GM21529 (cell line): Measurements from ENCODE around the gene C10orf88.

Experiments
- ATAC-seq: cut with Tn5 transposase; IDR thresholded peaks from one replicate; pipeline ENCODE4 v1.9.1; 2021; ENCODE audit not compliant: unreplicated experiment

Gene C10orf88

GRCh38 chr10:122953902-122954730, at the start of gene C10orf88:
Gene C10orf88 (minus strand): TSS chr10:122954227. CDS start chr10:122954178, 49 bp downstream.
- ATAC-seq, result peak; percentile 98

DNA sequence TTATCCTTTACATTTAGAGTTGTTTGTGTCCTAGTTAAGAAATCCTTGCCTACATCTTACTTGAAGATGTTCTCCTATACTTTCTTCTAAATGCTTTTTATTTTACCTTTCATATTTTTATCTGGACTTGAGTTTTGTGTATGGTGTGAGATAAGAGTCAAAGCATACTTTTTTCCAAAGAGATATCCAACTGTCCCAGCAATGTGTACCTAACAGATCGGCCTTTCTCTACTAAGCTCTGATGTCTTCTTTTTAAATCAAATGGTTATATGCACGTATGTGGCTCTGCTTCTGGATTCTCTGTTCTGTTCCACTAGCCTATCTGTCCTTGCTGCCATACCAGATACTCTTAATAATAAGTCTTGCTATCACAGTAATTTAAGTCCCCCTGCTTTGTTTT, 47.3 kb upstream of the C10orf88 start:
- no peak for ATAC-seq

DNA sequence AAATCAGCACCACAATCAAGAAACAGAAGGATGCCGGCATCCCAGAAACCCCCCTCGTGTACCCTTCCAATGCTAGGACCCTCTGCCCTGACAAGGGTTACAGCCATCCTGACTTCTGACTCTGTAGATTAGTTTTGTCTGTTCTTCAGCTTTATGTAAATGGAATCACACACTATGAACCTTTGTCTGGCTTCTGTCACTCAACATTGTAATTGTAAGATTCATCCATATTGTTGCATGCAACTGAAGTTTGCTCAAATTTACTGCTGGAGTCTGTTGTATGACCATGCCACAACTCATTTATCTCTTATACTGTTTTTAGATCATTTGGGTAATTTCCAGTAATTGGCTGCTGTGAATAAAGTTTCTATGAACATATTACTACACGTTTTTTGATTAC, 46.1 kb upstream of the C10orf88 start:
- no peak for ATAC-seq

DNA sequence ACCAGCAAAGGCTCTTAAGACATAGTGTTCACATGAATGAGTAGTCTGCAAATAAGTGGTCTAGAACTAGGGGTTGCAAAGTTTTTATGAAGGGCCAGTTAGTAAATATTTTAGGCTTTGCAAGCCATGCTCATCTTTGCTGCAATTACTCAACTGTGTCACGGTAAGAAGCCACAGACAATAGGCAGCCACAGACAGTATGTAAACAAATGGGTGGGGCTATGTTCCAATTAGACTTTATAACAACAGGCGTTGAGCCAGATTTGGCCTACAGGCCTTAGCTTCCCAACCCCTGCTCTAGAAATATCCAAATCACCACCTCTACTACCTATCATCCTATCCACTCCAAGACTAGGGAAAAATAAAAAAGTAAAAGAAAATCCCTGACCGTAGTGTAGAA, 45.3 kb upstream of the C10orf88 start:
- ATAC-seq, result no peak

- ATAC-seq, result no peak
Measured at GRCh38 chr10:122998934-122999333, 44.9 kb upstream of the C10orf88 start.

DNA sequence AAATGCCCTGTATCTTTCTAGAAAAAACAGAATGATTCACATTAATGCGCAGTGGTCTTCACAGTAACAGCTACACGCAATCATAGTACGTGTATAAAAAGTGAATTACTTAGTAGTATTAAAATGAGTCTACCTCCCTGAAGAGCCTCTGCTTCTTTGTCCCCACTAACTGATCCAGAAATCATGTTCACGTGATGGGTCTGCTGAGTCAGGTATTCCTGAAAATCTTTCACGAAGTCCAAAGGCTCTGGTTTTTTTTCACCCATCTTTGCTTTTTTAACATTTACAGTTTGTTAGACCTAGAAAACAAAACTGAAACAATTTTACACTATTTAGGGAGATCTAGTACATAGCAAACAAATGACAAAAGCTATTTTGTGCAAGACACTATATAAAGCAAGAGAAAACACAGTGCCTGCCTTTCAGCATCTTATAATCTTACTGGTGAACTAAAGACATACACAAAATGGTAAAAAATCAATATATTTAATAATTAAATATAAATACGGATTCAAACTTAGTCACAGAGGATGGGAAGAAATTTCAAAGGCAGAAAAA, 44.4 kb upstream of the C10orf88 start:
- no peak for ATAC-seq

DNA sequence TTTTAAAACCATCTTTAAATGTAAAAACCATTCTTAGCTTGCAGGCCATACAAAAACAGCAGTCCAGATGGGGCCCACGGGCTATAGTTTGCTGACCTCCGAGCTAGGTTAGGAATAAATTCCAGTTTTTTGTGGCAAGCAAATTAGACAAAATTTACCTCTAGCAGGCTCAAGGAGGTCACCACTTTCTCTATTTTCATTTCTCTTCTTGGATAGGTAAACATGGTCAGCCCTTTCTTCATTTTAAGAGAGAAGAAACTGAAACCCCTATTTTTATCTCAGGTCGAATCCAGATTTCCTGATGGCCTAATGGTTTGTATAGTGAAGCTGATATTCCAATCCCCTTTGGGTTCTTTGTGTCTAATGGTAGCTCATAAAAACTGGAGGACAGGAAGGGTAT, 43.8 kb upstream of the C10orf88 start:
- ATAC-seq, result peak; percentile 58

DNA sequence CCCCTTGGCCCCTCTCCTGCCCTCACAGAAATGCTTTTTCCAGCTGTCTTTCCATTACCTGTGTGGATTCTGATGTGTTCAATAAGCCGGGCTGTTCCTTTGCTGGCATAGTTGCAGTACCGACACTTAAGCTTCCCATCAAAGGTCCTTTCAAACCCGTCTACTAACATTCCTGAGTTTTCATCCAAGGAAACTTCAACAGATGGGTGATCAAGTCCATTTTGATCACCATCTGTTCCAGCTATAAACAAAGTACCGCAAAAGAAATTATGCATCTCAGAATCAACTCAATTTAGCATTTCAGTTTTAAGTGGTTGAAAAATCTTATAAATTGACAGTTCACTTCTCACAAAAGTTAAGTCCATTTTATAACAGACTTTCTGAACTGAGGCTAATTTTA, 41.9 kb upstream of the C10orf88 start:
- ATAC-seq, result no peak

- ATAC-seq, result no peak
Measured at GRCh38 chr10:122993797-122994336, 39.8 kb upstream of the C10orf88 start.

DNA sequence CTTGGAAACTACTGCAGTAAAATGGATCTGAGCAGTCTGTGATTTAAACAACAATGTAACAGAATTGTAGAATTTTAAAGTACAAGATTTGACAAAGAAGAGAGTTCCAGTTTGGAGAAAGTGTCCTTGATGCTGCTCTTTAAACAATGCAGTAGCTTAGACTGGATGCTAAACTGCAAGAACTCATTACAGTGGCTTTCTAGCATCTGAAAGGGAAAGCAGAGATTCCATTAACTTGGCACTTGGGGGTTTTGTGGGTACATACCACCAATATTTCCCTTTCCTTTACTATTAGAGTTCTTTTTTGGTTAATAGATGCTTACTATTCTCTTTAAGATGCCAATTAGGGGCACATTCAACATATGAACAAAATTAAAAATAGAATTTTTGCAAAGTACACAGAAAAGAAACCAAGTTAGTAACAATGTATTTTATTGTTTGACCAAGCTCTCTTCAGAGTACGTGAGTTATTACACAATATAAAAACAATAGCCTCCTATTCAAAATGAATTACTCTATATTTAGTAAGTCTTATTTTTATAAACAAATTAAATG, 38.1 kb upstream of the C10orf88 start:
- ATAC-seq, result no peak

DNA sequence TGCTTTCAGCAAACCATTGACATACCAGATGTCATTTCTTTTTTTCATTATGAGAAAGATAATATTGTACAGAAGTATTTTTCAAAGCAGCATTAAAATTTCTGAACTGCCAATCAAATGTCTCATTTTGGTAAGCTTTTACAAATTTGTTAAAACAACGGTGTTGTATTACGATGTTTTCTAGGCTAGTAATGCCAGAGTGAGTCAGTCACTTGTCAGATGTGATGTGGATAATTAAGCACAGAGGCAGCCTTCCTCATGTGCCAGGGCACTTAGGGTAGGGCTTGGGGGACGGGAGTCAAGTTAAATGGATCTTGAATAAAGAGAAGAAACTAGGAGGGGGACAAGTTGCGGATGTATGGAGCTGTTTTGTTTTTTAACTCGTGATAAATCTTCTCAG, 36.3 kb upstream of the C10orf88 start:
- no peak for ATAC-seq

DNA sequence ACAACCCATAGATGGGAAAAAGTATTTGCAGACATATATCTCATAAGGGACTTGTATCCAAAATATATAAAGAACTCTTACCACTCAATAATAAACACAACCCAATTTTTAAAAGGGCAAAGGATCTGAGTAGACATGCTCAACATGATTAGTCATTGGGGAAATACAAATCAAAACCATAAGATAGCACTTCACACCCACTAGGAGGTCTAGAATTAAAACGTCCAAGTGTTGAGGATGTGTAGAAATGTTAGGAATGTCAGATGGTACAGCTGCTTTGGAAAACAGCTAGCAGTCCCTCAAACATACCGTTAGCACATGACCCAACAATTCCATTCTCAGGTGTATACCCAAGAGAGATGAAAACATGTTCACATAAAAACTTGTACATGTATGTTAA, 34.5 kb upstream of the C10orf88 start:
- no peak for ATAC-seq

DNA sequence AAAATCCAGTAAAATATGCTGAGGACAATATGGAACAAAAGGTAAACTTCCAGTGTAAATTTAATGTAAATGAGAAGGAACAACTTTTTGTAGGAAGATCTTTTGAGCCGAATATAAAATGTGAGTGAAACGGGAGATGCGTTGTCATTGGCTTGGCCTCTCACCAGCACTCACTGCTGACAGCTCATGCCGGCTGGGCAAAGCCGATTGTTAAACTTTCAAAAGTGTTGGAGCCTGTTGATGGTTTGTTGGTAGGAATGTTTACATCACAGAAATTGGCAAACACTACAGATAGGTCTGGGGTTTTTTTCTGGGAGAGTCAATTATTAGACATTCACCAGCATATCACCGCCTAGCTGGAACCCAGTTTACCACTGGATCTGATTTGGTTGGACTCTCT, 32.3 kb upstream of the C10orf88 start:
- no peak for ATAC-seq

- no peak for ATAC-seq
Measured at GRCh38 chr10:122984708-122985107, 30.7 kb upstream of the C10orf88 start.

DNA sequence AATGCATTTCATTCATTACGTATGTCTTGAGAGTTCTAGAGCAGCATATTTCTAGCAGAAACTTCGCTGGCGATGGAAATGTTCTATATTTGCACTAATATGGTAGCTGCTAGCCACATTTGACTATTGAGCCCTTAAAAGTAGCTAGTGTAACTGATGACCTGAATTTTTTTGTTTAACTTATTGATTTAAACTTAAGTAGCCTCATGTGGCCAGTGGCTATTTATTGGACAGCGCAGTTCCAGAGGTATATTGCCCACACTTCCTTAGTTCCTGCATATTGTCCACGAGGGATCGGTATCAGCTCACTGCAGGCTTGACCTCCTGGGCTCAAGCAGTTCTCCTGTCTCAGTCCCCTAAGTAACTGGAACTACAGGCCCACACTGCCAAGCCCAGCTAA, 29.9 kb upstream of the C10orf88 start:
- ATAC-seq, result no peak

DNA sequence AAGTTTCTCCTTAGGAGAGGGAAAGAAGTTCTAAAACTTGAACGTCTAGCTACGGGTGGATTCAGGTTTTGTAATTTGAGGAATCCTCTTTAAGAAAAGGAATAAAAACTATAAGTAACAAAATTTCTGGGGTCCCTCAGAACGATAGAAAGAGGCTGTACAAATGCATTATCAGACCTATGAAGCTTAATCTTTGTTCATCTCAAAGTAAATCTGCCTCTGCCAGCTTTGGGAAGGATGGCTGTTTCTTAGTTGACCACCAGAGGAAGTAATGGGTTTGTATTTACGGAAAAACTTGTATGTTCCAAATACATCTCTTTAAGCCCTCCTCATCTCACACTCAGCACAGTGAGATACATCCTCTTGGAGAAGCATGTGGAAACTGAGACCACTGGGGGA, 27.0 kb upstream of the C10orf88 start:
- no peak for ATAC-seq

DNA sequence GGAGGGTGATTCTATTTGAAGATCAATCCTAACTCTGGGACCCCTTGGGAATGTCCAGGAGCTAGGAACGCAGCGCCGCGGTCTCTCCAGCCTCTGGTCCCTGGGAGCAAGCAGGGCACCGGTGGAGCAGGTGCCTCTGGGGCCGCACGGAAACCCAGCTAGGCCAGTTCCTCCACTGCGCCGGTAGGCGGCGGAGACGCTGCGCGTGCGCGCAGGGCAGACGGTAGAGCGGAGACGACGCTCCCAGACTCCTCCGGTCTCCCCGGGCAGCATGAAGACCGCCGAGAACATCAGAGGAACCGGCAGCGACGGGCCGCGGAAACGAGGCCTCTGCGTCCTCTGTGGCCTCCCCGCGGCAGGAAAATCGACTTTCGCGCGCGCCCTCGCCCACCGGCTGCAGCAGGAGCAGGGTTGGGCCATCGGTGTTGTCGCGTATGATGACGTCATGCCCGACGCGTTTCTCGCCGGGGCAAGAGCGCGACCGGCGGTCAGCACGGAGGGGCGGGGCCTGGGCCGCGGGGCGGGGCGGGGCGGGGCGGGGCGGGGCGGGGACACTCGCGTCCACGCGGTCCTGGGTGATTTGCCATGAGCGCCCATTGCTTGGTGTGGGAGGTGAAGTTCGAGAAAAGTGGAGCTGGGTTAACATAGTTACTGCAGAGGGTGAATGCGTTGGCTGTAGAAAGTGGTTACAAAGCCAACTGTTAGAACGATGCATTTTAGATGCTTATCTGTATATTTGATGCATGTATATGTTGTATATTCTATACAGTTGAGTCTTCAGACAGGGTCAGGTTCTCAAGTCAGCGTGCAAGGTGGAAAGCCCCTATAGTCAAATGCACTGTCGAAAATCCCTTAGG, 26.4 kb upstream of the C10orf88 start, which contains the start of gene PSTK:
Gene PSTK (plus strand): TSS at position 193 of the 857 bp plus-strand sequence. CDS start 79 bp downstream, at position 272.
- peak; percentile 97 for ATAC-seq

DNA sequence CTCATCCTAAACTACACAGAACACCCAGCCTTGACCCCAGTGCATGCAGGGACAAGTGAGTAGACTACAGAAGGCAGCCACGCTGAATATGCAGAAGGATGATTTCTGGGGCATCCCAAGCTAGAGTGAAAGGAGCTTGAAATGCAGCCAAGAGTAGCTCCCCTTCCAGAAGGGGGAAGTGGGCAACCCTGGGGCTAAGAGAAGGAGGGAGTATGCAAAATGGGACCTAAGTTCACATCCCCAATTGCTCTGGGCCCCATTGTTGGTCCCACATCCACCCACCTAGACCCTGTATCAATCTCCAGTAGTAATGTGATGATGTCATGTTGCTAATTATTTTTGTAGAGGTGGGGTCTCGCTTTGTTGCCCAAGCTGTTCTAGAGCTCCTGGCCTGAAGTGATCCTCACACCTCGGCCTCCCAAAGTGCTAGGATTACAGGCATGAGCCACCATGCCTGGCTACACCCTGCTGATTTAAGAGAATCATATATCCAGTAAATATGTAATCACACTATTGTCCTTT, 20.6 kb upstream of the C10orf88 start:
- no peak for ATAC-seq

- no peak for ATAC-seq
Measured at GRCh38 chr10:122974023-122974422, 20.0 kb upstream of the C10orf88 start.

DNA sequence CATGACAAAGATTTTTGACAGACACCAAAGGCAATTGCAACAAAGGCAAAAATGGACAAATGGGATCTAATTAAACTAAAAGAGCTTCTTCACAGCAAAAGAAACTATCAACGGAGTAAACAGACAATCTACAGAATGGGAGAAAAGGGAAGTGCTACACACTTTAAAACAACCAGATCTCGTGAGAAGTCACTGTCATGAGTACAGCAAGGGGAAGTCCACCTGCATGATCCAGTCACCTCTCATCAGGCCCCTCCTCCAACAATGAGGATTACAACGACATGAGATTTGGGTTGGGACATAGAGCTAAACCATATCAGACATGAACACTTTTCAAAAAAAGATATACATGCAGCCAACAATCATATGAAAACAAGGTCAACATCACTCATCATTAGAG, 14.7 kb upstream of the C10orf88 start:
- no peak for ATAC-seq

DNA sequence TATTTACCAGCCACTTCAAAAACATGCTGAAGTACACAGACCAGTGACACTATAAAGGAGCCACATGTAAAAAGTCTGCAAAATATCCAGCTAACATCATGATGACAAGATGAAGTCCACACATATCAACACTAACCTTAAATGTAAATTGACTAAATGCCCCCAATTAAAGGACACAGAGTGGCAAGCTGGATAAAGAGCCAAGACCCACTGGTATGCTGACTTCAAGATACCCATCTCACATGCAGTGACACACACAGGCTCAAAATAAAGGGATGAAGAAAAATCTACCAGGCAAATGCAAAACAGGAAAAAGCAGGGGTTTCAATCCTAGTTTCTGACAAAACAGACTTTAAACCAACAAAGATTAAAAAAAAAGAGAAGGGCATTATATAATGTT, 12.9 kb upstream of the C10orf88 start:
- ATAC-seq, result no peak
